GM13976 (cell line): ENCODE data around the gene MAP3K10.

Experiments
- DNase-seq: peaks from one replicate; pipeline ENCODE4 v3.0.0; 2012; ENCODE audit warnings: low spot score
- in situ Hi-C: fragments of 300-500 bp; cut with MboI; formaldehyde crosslinking; loops from one replicate; pipeline ENCODE4 v1.12.0; 2022; ENCODE audit warnings: low sequenced_read_pairs, mixed read lengths, inconsistent platforms; ENCODE audit not compliant: unreplicated experiment
- TF ChIP-seq, protein P1 (sequence below): IDR thresholded peaks from 2 replicates; pipeline ENCODE4 v1.5.1; 2012; ENCODE audit warnings: borderline replicate concordance, mild to moderate bottlenecking; ENCODE audit not compliant: insufficient read depth; ENCODE audit errors: extremely low read depth, missing control alignments, control extremely low read depth

Gene MAP3K10

DNA sequence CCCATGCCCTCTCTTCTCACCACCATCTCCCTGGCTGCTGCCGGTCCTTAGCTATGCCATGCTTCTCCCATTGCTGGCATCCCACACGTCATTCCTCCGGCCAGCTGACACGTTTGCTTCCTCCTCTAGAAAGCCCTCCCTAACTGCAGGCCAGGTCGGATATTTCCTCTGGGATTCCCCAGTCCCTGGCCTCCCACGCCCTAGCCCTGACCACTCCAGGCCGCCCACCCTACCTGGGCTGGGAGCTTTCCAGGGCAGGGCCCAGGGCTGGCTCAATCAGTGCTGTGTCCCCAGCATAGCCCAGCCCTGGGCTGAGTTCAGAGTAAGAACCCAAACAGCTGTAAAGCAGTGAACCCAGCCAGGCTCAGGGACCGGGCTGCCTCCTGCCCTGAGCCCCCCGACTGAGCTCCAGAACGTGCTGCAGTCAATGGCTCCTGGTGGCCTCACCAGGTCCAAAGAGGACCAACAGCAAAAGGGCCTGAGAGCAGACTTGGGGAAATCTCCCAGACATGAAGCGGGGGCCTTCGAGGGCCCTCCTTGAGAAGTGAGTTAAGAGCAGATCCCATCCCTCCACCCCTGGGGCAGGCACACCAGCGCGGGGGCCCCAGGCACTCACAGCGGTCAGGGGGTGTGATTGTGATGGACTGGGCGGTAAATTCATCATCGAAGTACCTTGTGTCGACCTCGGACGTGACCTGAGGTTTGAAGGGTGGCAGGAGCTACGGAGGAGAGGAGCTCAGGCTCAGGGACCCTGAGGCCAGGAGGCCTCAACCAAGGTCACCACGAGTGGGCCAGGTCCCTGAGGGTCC is 43.4 kb downstream of the MAP3K10 start:
- TF ChIP-seq, protein P1, sequence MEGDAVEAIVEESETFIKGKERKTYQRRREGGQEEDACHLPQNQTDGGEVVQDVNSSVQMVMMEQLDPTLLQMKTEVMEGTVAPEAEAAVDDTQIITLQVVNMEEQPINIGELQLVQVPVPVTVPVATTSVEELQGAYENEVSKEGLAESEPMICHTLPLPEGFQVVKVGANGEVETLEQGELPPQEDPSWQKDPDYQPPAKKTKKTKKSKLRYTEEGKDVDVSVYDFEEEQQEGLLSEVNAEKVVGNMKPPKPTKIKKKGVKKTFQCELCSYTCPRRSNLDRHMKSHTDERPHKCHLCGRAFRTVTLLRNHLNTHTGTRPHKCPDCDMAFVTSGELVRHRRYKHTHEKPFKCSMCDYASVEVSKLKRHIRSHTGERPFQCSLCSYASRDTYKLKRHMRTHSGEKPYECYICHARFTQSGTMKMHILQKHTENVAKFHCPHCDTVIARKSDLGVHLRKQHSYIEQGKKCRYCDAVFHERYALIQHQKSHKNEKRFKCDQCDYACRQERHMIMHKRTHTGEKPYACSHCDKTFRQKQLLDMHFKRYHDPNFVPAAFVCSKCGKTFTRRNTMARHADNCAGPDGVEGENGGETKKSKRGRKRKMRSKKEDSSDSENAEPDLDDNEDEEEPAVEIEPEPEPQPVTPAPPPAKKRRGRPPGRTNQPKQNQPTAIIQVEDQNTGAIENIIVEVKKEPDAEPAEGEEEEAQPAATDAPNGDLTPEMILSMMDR = no peak
- DNase-seq = no peak
- in situ Hi-C loops = loop anchor here (25.0 kb wide), 1 partner anchor 347 kb away; no protein-coding TSS in a partner anchor

DNA sequence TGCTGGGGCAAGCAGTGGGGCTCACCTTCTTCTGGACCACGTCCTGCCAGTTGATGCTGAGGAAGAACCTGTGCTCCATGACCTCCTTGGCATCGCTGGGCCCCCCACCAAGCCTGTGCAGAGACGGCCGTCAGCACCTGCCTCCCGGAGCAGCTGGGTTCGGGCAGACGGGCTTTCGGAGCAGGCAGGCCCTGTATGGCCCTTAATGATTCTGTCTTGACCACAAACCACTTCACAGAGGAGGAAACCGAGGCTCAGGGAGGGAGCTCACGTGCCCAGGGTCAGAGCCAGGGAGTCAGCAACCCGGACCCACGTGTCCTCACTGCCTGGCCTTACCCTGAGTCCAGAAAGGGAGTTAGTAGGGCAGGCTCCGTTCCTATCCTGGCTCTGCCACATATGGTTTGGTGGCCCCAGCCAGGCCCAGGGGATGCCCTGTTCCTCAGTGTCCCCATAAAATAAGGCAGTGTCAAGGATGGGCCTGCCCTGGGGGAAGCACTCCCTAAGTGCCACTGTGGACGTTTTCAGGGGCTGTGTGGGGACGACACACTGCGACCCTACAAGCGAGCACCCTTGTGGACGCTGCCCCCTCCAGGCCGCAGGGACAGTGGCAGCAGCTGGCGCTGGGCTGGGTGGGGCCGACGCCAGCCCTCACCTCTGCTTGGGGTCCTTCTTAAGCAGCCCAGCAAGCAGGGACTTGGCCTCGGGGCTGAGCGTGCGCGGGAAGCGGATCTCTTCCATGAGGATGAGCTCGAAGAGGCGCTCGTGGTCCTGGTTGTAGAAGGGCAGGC is 44.2 kb downstream of the MAP3K10 start:
- in situ Hi-C loops = loop anchor here (25.0 kb wide), 1 partner anchor 348 kb away; no protein-coding TSS in a partner anchor
- TF ChIP-seq, protein P1 = no peak
- no peak for DNase-seq

DNA sequence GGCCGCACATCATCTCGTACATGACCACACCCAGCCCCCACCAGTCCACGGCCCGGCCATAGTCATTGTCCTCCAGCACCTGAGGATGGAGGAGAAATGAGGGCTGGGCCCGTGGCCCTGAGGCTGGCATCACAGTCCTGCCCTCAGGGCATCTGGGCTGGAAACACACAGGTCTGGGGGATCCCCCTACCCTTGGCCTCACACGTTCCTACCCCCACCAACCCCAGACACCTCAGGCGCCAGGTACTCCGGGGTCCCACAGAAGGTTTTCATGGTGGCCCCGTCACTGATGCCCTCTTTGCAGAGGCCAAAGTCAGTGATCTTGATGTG is 44.8 kb downstream of the MAP3K10 start:
- in situ Hi-C loops = loop anchor here (25.0 kb wide), 1 partner anchor 349 kb away; no protein-coding TSS in a partner anchor
- TF ChIP-seq, protein P1 = no peak
- DNase-seq = no peak

DNA sequence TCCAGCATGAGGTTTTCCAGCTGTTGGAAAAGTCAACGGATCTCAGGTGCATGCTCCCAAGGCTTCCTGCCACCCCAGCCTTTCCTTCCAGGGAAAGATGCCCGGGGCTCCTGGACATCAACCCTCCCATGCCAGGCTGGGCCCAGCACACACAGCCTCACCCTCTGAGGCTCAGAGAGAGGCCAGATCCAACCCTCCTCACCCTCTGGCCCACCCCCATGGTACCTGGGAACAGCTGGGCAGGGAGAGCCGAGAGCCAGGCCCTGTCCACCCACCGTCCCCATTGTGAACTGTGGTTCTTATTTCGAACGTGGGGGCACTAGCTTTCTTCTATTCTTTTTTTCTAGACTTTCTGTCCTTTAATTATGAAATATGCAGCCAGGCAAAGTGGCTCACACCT is 45.1 kb downstream of the MAP3K10 start:
- in situ Hi-C loops = loop anchor here (25.0 kb wide), 1 partner anchor 349 kb away; no protein-coding TSS in a partner anchor
- DNase-seq = no peak
- TF ChIP-seq, protein P1 = no peak

DNA sequence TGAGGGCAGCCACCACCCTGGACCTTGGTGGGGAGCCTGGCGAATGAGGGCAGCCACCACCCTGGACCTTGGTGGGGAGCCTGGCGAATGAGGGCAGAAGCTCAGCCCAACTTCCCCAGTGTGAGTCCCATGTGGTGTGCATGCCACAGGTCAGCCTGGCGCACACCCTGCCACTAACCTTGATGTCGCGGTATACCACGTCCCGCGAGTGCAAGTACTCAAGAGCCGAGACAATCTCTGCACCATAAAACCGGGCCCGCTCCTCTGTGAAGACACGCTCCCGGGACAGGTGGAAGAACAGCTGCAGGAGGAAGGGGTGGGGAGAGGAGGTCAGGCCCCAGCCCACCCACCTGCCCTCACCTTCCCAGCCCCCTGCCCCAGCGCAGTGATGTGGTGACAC is 46.6 kb downstream of the MAP3K10 start:
- TF ChIP-seq, protein P1 = no peak
- in situ Hi-C loops = loop anchor here (25.0 kb wide), 1 partner anchor 350 kb away; no protein-coding TSS in a partner anchor
- no peak for DNase-seq

DNA sequence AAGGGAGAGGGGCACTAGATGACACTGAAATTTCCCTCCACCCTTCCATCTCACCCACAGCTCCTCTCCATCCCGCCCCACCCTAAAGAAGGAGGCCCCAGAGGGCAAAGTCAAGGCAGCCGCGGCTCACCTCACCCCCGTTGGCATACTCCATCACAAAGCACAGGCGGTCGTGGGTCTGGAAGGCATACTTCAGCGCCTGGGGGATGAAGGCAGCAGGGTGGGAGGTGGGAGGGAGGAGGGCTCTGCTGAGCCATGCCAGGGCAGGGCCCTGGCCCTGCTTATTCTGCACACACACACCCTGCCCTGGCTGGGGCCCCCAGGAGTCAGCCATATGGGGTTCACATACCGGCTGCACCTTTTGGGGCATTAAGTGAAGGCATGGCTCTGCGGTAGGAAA is 47.5 kb downstream of the MAP3K10 start:
- in situ Hi-C loops = loop anchor here (25.0 kb wide), 1 partner anchor 351 kb away; no protein-coding TSS in a partner anchor
- TF ChIP-seq, protein P1 = no peak
- no peak for DNase-seq
